GM12878 (cell line): ENCODE measurements around the gene BCL2L13.

Source experiments
- ASH2L ChIP-seq: fragments of 300-600, 200-600 bp; sonication (generic); IDR thresholded peaks from 2 replicates; pipeline ENCODE4 v1.6.1; 2017; ENCODE audit warnings: low read depth, mild to moderate bottlenecking, borderline replicate concordance
- CTCF ChIP-seq, 3 experiments: IDR thresholded peaks in 2 of 3; conservative IDR thresholded peaks in 1 of 3; 2 replicates each; pipeline ENCODE4 v1.5.1; 2011; ENCODE audit warnings: low read depth in 3 of 3, low read length in 3 of 3, mild to moderate bottlenecking in 3 of 3, control low read depth in 2 of 3, moderate library complexity in 2 of 3, inconsistent platforms in 1 of 3, mixed read lengths in 1 of 3; ENCODE audit not compliant: control insufficient read depth in 2 of 3, insufficient read depth in 1 of 3; ENCODE audit errors: extremely low read depth in 1 of 3
- EZH2 ChIP-seq: IDR thresholded peaks from 2 replicates; pipeline ENCODE4 v1.6.1; 2012; ENCODE audit warnings: low read depth, mild to moderate bottlenecking, control low read depth, inconsistent platforms, low read length, borderline replicate concordance; ENCODE audit not compliant: control insufficient read depth
- HDAC6 ChIP-seq: fragments of 200-600 bp; sonication (generic); IDR thresholded peaks from one replicate; pipeline ENCODE4 v1.8.0; 2017; ENCODE audit warnings: antibody characterized with exemption; ENCODE audit not compliant: unreplicated experiment
- MTA2 ChIP-seq: fragments of 450-650 bp; IDR thresholded peaks from 2 replicates; pipeline ENCODE4 v1.6.1; 2016; ENCODE audit warnings: low read depth, mild to moderate bottlenecking, moderate library complexity
- PML ChIP-seq: IDR thresholded peaks from 2 replicates; pipeline ENCODE4 v1.6.1; 2012; ENCODE audit warnings: low read length, inconsistent platforms
- POLR2A ChIP-seq: IDR thresholded peaks from 2 replicates; pipeline ENCODE4 v1.6.1; 2011; ENCODE audit warnings: low read depth, mild to moderate bottlenecking, low read length
- REST ChIP-seq: IDR thresholded peaks from 2 replicates; pipeline ENCODE4 v1.6.1; 2012; ENCODE audit warnings: mild to moderate bottlenecking, low read depth, low read length
- ZNF274 ChIP-seq: IDR thresholded peaks from one replicate; pipeline ENCODE4 v1.8.0; 2011; ENCODE audit not compliant: insufficient read length, insufficient read depth
- TF ChIP-seq, protein P1 (sequence below): IDR thresholded peaks from 2 replicates; pipeline ENCODE4 v1.6.1; 2011; ENCODE audit warnings: low read depth, low read length, improper control_type of control experiment, borderline replicate concordance
- TF ChIP-seq, protein P2 (sequence below): fragments of 450-650 bp; IDR thresholded peaks from 2 replicates; pipeline ENCODE4 v1.6.1; 2014; ENCODE audit warnings: mild to moderate bottlenecking

- TF ChIP-seq ZNF274 = no peak
- no peak for TF ChIP-seq PML
- TF ChIP-seq, protein P1, sequence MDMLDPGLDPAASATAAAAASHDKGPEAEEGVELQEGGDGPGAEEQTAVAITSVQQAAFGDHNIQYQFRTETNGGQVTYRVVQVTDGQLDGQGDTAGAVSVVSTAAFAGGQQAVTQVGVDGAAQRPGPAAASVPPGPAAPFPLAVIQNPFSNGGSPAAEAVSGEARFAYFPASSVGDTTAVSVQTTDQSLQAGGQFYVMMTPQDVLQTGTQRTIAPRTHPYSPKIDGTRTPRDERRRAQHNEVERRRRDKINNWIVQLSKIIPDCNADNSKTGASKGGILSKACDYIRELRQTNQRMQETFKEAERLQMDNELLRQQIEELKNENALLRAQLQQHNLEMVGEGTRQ = no peak
- TF ChIP-seq REST = no peak
- TF ChIP-seq POLR2A = no peak
- no peak for TF ChIP-seq CTCF (IDR thresholded peaks at IDR 0.05 in 2 of 3, conservative IDR thresholded peaks at IDR 0.05 in 1 of 3; ENCODE audit: control insufficient read depth in 2 of 3, extremely low read depth in 1 of 3, insufficient read depth in 1 of 3, low read depth in 3 of 3, low read length in 3 of 3)
- no peak for TF ChIP-seq EZH2
- TF ChIP-seq, protein P2, sequence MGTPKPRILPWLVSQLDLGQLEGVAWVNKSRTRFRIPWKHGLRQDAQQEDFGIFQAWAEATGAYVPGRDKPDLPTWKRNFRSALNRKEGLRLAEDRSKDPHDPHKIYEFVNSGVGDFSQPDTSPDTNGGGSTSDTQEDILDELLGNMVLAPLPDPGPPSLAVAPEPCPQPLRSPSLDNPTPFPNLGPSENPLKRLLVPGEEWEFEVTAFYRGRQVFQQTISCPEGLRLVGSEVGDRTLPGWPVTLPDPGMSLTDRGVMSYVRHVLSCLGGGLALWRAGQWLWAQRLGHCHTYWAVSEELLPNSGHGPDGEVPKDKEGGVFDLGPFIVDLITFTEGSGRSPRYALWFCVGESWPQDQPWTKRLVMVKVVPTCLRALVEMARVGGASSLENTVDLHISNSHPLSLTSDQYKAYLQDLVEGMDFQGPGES = no peak
- TF ChIP-seq ASH2L = no peak
- no peak for TF ChIP-seq MTA2
- no peak for TF ChIP-seq HDAC6
These were observed 87.7 kb downstream of the BCL2L13 start for GRCh38 chr22:17726006-17726927.
